ACC112 (cell line): ENCODE measurements around the gene OR51L1.

Source experiments
- H2AFZ ChIP-seq: fragments of 200-600 bp; sonication (generic); one replicate; pipeline ENCODE4 v1.6.0; 2017; ENCODE audit warnings: antibody characterized with exemption, low read length; ENCODE audit not compliant: unreplicated experiment
- H3K27ac ChIP-seq: fragments of 200-600 bp; sonication (generic); 2 replicates; pipeline ENCODE4 v1.5.1; 2014; ENCODE audit warnings: low read depth, mild to moderate bottlenecking, antibody characterized with exemption, low read length, moderate library complexity
- H3K27me3 ChIP-seq: fragments of 200-600 bp; sonication (generic); 2 replicates; pipeline ENCODE4 v1.6.1; 2014; ENCODE audit warnings: mild to moderate bottlenecking, antibody characterized with exemption, low read length, moderate library complexity, mixed read lengths; ENCODE audit not compliant: insufficient read depth
- H3K36me3 ChIP-seq: fragments of 200-600 bp; sonication (generic); 2 replicates; pipeline ENCODE4 v1.6.1; 2016; ENCODE audit warnings: mild to moderate bottlenecking, antibody characterized with exemption, low read length, moderate library complexity, mixed read lengths; ENCODE audit not compliant: insufficient read depth
- H3K4me1 ChIP-seq: fragments of 200-600 bp; sonication (generic); one replicate; pipeline ENCODE4 v1.6.1; 2016; ENCODE audit warnings: low read length, mixed read lengths; ENCODE audit not compliant: insufficient read depth, unreplicated experiment, control insufficient read depth
- H3K4me3 ChIP-seq: fragments of 200-600 bp; sonication (generic); 2 replicates; pipeline ENCODE4 v1.5.1; 2014; ENCODE audit warnings: mild to moderate bottlenecking, low read depth, low read length
- H3K79me2 ChIP-seq: fragments of 200-600 bp; sonication (generic); one replicate; pipeline ENCODE4 v1.6.0; 2016; ENCODE audit warnings: low read length; ENCODE audit not compliant: control insufficient read depth, unreplicated experiment, insufficient read depth

OR51L1 gene

DNA sequence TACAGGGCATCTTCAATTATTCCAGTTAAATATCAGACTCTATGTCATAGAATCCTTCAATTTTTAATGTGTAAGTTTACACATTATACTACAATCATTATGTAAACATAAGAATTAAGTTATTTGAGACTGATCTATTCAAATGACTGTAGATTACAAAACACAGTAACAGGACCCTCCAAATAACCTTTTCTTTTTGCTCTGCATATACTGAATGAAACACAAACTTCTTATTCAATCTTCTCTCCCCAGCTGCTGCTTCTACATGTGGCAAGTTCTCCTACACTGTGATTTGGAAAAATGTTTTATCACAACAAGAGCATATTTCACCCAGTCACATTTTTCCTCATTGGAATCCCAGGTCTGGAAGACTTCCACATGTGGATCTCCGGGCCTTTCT is 51.6 kb downstream of the OR51L1 start, which contains the start of gene OR52J3:
Gene OR52J3, plus strand, starts transcription at position 301 of the 400 bp plus-strand sequence. Its CDS starts 0 bp downstream, at position 301.
- no peaks in the 10 kb centered on the region for H3K36me3 ChIP-seq
- H2AFZ ChIP-seq, result no peak within 1 kb of the TSS
- no peak within 1 kb of the TSS for H3K27ac ChIP-seq
- no peaks in the 10 kb centered on the region for H3K27me3 ChIP-seq
- H3K4me1 ChIP-seq, result no peaks in the 10 kb centered on the region
- no peaks in the 10 kb centered on the region for H3K79me2 ChIP-seq
- H3K4me3 ChIP-seq, result no peak within 1 kb of the TSS

DNA sequence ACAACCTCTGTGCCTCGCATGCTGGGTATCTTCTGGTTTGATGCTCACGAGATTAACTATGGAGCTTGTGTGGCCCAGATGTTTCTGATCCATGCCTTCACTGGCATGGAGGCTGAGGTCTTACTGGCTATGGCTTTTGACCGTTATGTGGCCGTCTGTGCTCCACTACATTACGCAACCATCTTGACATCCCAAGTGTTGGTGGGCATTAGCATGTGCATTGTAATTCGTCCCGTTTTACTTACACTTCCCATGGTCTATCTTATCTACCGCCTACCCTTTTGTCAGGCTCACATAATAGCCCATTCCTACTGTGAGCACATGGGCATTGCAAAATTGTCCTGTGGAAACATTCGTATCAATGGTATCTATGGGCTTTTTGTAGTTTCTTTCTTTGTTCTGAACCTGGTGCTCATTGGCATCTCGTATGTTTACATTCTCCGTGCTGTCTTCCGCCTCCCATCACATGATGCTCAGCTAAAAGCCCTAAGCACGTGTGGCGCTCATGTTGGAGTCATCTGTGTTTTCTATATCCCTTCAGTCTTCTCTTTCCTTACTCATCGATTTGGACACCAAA is 52.2 kb downstream of the OR51L1 start:
- no peak overlapping the region for H2AFZ ChIP-seq
- no peaks in the 10 kb centered on the region for H3K79me2 ChIP-seq
- H3K27me3 ChIP-seq, result no peaks in the 10 kb centered on the region
- H3K27ac ChIP-seq, result no peak overlapping the region
- H3K4me3 ChIP-seq, result no peak overlapping the region
- H3K4me1 ChIP-seq, result no peaks in the 10 kb centered on the region
- H3K36me3 ChIP-seq, result no peaks in the 10 kb centered on the region
